Measurements from ENCODE around the gene S100A9. TPM values are rescaled to one million over a fixed set of nuclear protein-coding genes. Genes with fewer than 3 reads are reported as not detected.

Gene S100A9
- total and polyA plus RNA-seq, 8 donors, result 17.0 to 1,552 (median 33.6) TPM

GRCh38 chr1:153341431-153341934 lies 16.2 kb upstream of the S100A9 start:
- H3K27ac ChIP-seq, result no peak overlapping the region
- peaks cover 0 to 23% of the 10 kb centered on the region in 2 donors for H3K4me1 ChIP-seq
- DNase-seq (no peak), ATAC-seq (no peak)
- peaks cover 0 to 4% of the 10 kb centered on the region in 2 donors for H3K27me3 ChIP-seq
- no peak overlapping the region for H3K4me3 ChIP-seq
- no peaks in the 10 kb centered on the region for H3K9me3 ChIP-seq
- H3K36me3 ChIP-seq, result no peaks in the 10 kb centered on the region
- no peak for TF ChIP-seq CTCF (IDR thresholded peaks at IDR 0.05)
- intact Hi-C loops (cut with DNase I), result no loop called here

- intact Hi-C loops (cut with DNase I), result no loop called here
- DNase-seq (no peak), ATAC-seq (no peak)
- no peak for TF ChIP-seq CTCF (IDR thresholded peaks at IDR 0.05)
- H3K27ac ChIP-seq, result no peak overlapping the region
- no peaks in the 10 kb centered on the region for H3K36me3 ChIP-seq
- H3K9me3 ChIP-seq, result no peaks in the 10 kb centered on the region
- H3K4me1 ChIP-seq, result peaks cover 0 to 26% of the 10 kb centered on the region in 2 donors
- peaks cover 0 to 4% of the 10 kb centered on the region in 2 donors for H3K27me3 ChIP-seq
- no peak overlapping the region for H3K4me3 ChIP-seq
Observed at GRCh38 chr1:153342178-153342577, 15.5 kb upstream of the S100A9 start.

- no peak overlapping the region for H3K27ac ChIP-seq
- ATAC-seq (no peak), DNase-seq (no peak)
- H3K36me3 ChIP-seq, result no peaks in the 10 kb centered on the region
- intact Hi-C loops (cut with DNase I), result no loop called here
- H3K4me3 ChIP-seq, result no peak overlapping the region
- peaks cover 0 to 8% of the 10 kb centered on the region in 2 donors for H3K27me3 ChIP-seq
- H3K9me3 ChIP-seq, result no peaks in the 10 kb centered on the region
- H3K4me1 ChIP-seq, result peaks cover 0 to 26% of the 10 kb centered on the region in 2 donors
- TF ChIP-seq CTCF (IDR thresholded peaks at IDR 0.05), result no peak
Observed at GRCh38 chr1:153343040-153343681, 14.5 kb upstream of the S100A9 start.

GRCh38 chr1:153343811-153344717 lies 13.6 kb upstream of the S100A9 start:
- intact Hi-C loops (cut with DNase I), result no loop called here
- Histone ChIP-seq H3K4me3 (no peak overlapping the region), H3K36me3 (no peaks in the 10 kb centered on the region), H3K4me1 (peaks cover 0 to 26% of the 10 kb centered on the region in 2 donors), H3K27me3 (peaks cover 0 to 17% of the 10 kb centered on the region in 2 donors), H3K9me3 (no peaks in the 10 kb centered on the region), H3K27ac (peak overlapping the region in 1 of 2 donors; percentile 35)
- DNase-seq, result no peak
- ATAC-seq, result peak; percentile 5
- no peak for TF ChIP-seq CTCF (IDR thresholded peaks at IDR 0.05)

- intact Hi-C loops (cut with DNase I), result no loop called here
Observed at GRCh38 chr1:153344718-153345025, 13.0 kb upstream of the S100A9 start.

More at GRCh38 chr1:153344718-153345025, 13.0 kb upstream of the S100A9 start:
- DNase-seq, result no peak
- Histone ChIP-seq H3K27me3 (peaks cover 0 to 23% of the 10 kb centered on the region in 2 donors), H3K4me1 (peaks cover 0 to 26% of the 10 kb centered on the region in 2 donors), H3K36me3 (no peaks in the 10 kb centered on the region), H3K9me3 (no peaks in the 10 kb centered on the region), H3K27ac (peak overlapping the region in 1 of 2 donors; percentile 35), H3K4me3 (no peak overlapping the region)
- TF ChIP-seq CTCF (IDR thresholded peaks at IDR 0.05), result no peak
- ATAC-seq, result peak; percentile 78

Data from left lung (tissue), 10 donors.